Activated T-cell treated with anti-CD3 and anti-CD28 coated beads, Interleukin-2, amount 50 U/mL, for 4 hours (primary cell): ENCODE data around the gene PRELID2. TPM values are rescaled to one million over a fixed set of nuclear protein-coding genes. Genes with fewer than 3 reads are reported as not detected.
"Not testable (repeated sequence)": the region's sequence is repeated elsewhere in the genome, so short reads cannot be mapped to it uniquely, and the experiment has no call there.

Experiments used
- ATAC-seq, 2 donors: fragments of 200-7000 bp; cut with Tn5 transposase; one replicate each; pipeline ENCODE4 v1.10.0; 2021
- DNase-seq: peaks from one replicate; pipeline ENCODE4 v3.0.0-alpha.2; 2020
- H3K27me3 Mint-ChIP-seq: one replicate; pipeline ENCODE4 v1.8.0; 2021; ENCODE audit warnings: low read depth, mixed read lengths
- H3K36me3 Mint-ChIP-seq: one replicate; pipeline ENCODE4 v1.8.0; 2022; ENCODE audit warnings: mixed read lengths; ENCODE audit not compliant: insufficient read depth
- H3K4me1 Mint-ChIP-seq: one replicate; pipeline ENCODE4 v1.8.0; 2021; ENCODE audit warnings: low read depth, mixed read lengths
- H3K4me3 Mint-ChIP-seq: one replicate; pipeline ENCODE4 v1.8.0; 2021; ENCODE audit warnings: mild to moderate bottlenecking, moderate library complexity, mixed read lengths
- H3K9me3 Mint-ChIP-seq: one replicate; pipeline ENCODE4 v1.8.0; 2021; ENCODE audit warnings: mixed read lengths
- total RNA-seq, 3 donors: library from RNA; stranded (reverse); gene quantifications; one replicate each; pipeline ENCODE4 v1.2.1, GENCODE V29; 2021

Gene PRELID2
- 1 to 10 TPM in 2 of 3 donors, under 1 TPM in 1; 0.82 to 1.0 (median 1.0) TPM for total RNA-seq

- H3K4me3 Mint-ChIP-seq = peak within 1 kb of the TSS; percentile 64
- peaks cover 9% of the 10 kb centered on the region for H3K4me1 Mint-ChIP-seq
- peaks cover 13% of the 10 kb centered on the region for H3K27me3 Mint-ChIP-seq
- ATAC-seq (peak; percentile 74 to 79), DNase-seq (peak; percentile 31)
- no peaks in the 10 kb centered on the region for H3K36me3 Mint-ChIP-seq
- no peaks in the 10 kb centered on the region for H3K9me3 Mint-ChIP-seq
These were observed at the start of gene PRELID2 for GRCh38 chr5:145834917-145835847. TSS of gene PRELID2 (minus strand) at chr5:145835342. CDS start at chr5:145835251, 91 bp downstream.

- ATAC-seq (no peak), DNase-seq (no peak)
- Mint-ChIP-seq H3K4me3 (no peak overlapping the region), H3K27me3 (peaks cover 17% of the 10 kb centered on the region), H3K9me3 (no peaks in the 10 kb centered on the region), H3K4me1 (no peaks in the 10 kb centered on the region), H3K36me3 (no peaks in the 10 kb centered on the region)
These were observed 39.6 kb upstream of the PRELID2 start for GRCh38 chr5:145874765-145875164.

- Mint-ChIP-seq H3K27me3 (peaks cover 15% of the 10 kb centered on the region), H3K9me3 (no peaks in the 10 kb centered on the region)
These were observed 37.8 kb upstream of the PRELID2 start, which contains the start of gene GRXCR2 for GRCh38 chr5:145872914-145873313. TSS of gene GRXCR2 (minus strand) at chr5:145873014. CDS start at chr5:145872968, 46 bp downstream.

GRCh38 chr5:145872486-145872885 is 37.3 kb upstream of the PRELID2 start:
- Mint-ChIP-seq H3K9me3 (no peaks in the 10 kb centered on the region), H3K36me3 (no peaks in the 10 kb centered on the region)
- no peak for ATAC-seq

More at GRCh38 chr5:145872914-145873313, 37.8 kb upstream of the PRELID2 start, which contains the start of gene GRXCR2:
- ATAC-seq (no peak), DNase-seq (no peak)
- Mint-ChIP-seq H3K4me3 (no peak within 1 kb of the TSS), H3K4me1 (no peaks in the 10 kb centered on the region), H3K36me3 (no peaks in the 10 kb centered on the region)

GRCh38 chr5:145869753-145870152 is 34.6 kb upstream of the PRELID2 start:
- no peak overlapping the region for H3K4me3 Mint-ChIP-seq
- DNase-seq (no peak), ATAC-seq (no peak)
- H3K4me1 Mint-ChIP-seq = no peaks in the 10 kb centered on the region
- peaks cover 14% of the 10 kb centered on the region for H3K27me3 Mint-ChIP-seq
- no peaks in the 10 kb centered on the region for H3K9me3 Mint-ChIP-seq
- H3K36me3 Mint-ChIP-seq = no peaks in the 10 kb centered on the region

More at GRCh38 chr5:145872486-145872885, 37.3 kb upstream of the PRELID2 start:
- H3K4me3 Mint-ChIP-seq = no peak overlapping the region
- H3K27me3 Mint-ChIP-seq = peaks cover 15% of the 10 kb centered on the region
- no peaks in the 10 kb centered on the region for H3K4me1 Mint-ChIP-seq
- no peak for DNase-seq

GRCh38 chr5:145867806-145868205 is 32.7 kb upstream of the PRELID2 start:
- Mint-ChIP-seq H3K9me3 (no peaks in the 10 kb centered on the region), H3K4me1 (no peaks in the 10 kb centered on the region), H3K36me3 (no peaks in the 10 kb centered on the region), H3K4me3 (no peak overlapping the region), H3K27me3 (peaks cover 15% of the 10 kb centered on the region)
- DNase-seq = no peak
- no peak for ATAC-seq

- H3K4me3 Mint-ChIP-seq, ATAC-seq, DNase-seq, H3K9me3 Mint-ChIP-seq, H3K36me3 Mint-ChIP-seq, H3K4me1 Mint-ChIP-seq: not testable (repeated sequence)
- H3K27me3 Mint-ChIP-seq = peaks cover 12% of the 10 kb centered on the region
These were observed 29.3 kb upstream of the PRELID2 start for GRCh38 chr5:145864432-145864831.

- Mint-ChIP-seq H3K9me3 (no peaks in the 10 kb centered on the region), H3K4me3 (no peak overlapping the region), H3K36me3 (no peaks in the 10 kb centered on the region), H3K27me3 (peaks cover 12% of the 10 kb centered on the region), H3K4me1 (no peaks in the 10 kb centered on the region)
- ATAC-seq (no peak), DNase-seq (no peak)
These were observed 27.9 kb upstream of the PRELID2 start for GRCh38 chr5:145863003-145863402.

- Mint-ChIP-seq H3K4me1 (peaks cover 1% of the 10 kb centered on the region), H3K36me3 (no peaks in the 10 kb centered on the region), H3K4me3 (no peak overlapping the region), H3K9me3 (no peaks in the 10 kb centered on the region), H3K27me3 (peaks cover 11% of the 10 kb centered on the region)
- no peak for DNase-seq
- ATAC-seq = no peak
These were observed 24.8 kb upstream of the PRELID2 start for GRCh38 chr5:145859897-145860296.

- peaks cover 7% of the 10 kb centered on the region for H3K27me3 Mint-ChIP-seq
- H3K4me3 Mint-ChIP-seq = no peak overlapping the region
- H3K36me3 Mint-ChIP-seq = no peaks in the 10 kb centered on the region
These were observed 24.3 kb upstream of the PRELID2 start for GRCh38 chr5:145859453-145859852.

GRCh38 chr5:145858959-145859358 is 23.8 kb upstream of the PRELID2 start:
- H3K27me3 Mint-ChIP-seq = peaks cover 3% of the 10 kb centered on the region
- peaks cover 1% of the 10 kb centered on the region for H3K4me1 Mint-ChIP-seq
- ATAC-seq (no peak), DNase-seq (no peak)
- no peaks in the 10 kb centered on the region for H3K9me3 Mint-ChIP-seq
- no peaks in the 10 kb centered on the region for H3K36me3 Mint-ChIP-seq
- no peak overlapping the region for H3K4me3 Mint-ChIP-seq

More at GRCh38 chr5:145859453-145859852, 24.3 kb upstream of the PRELID2 start:
- ATAC-seq = no peak
- no peak for DNase-seq
- no peaks in the 10 kb centered on the region for H3K9me3 Mint-ChIP-seq
- H3K4me1 Mint-ChIP-seq = peaks cover 1% of the 10 kb centered on the region

GRCh38 chr5:145856285-145856818 is 21.2 kb upstream of the PRELID2 start:
- Mint-ChIP-seq H3K36me3 (no peaks in the 10 kb centered on the region), H3K4me3 (no peak overlapping the region), H3K4me1 (peaks cover 1% of the 10 kb centered on the region), H3K9me3 (no peaks in the 10 kb centered on the region), H3K27me3 (peaks cover 3% of the 10 kb centered on the region)
- ATAC-seq = peak; percentile 82 to 83
- DNase-seq = no peak

- DNase-seq = no peak
- Mint-ChIP-seq H3K9me3 (no peaks in the 10 kb centered on the region), H3K4me1 (peaks cover 1% of the 10 kb centered on the region), H3K27me3 (peaks cover 3% of the 10 kb centered on the region), H3K36me3 (no peaks in the 10 kb centered on the region), H3K4me3 (no peak overlapping the region)
- ATAC-seq = no peak
These were observed 20.7 kb upstream of the PRELID2 start for GRCh38 chr5:145855763-145856267.

- ATAC-seq = no peak
- Mint-ChIP-seq H3K27me3 (peaks cover 3% of the 10 kb centered on the region), H3K4me1 (peaks cover 1% of the 10 kb centered on the region), H3K4me3 (no peak overlapping the region), H3K36me3 (no peaks in the 10 kb centered on the region), H3K9me3 (no peaks in the 10 kb centered on the region)
- no peak for DNase-seq
These were observed 19.6 kb upstream of the PRELID2 start for GRCh38 chr5:145854651-145855258.
